Breast epithelium (tissue), 4 donors: Measurements from ENCODE around the gene BRIP1. TPM values are rescaled to one million over a fixed set of nuclear protein-coding genes. Genes with fewer than 3 reads are reported as not detected.

Experiments used
- DNase-seq, 2 donors: peaks; one replicate each; pipeline ENCODE4 v3.0.0-alpha.2; 2019; ENCODE audit warnings: low spot score in 2 of 2
- H3K27ac ChIP-seq, 2 donors: fragments of 200-600 bp; sonication (generic) in 1 of 2; one replicate each; pipeline ENCODE4 v1.5.1; 2016 to 2019; ENCODE audit warnings: mild to moderate bottlenecking in 1 of 2
- H3K27me3 ChIP-seq, 2 donors: fragments of 200-600 bp; sonication (generic) in 1 of 2; one replicate each; pipeline versions ENCODE4 v1.5.1 to v1.6.0; 2017 to 2019; ENCODE audit warnings: control low read depth in 1 of 2, mild to moderate bottlenecking in 1 of 2
- H3K36me3 ChIP-seq: fragments of 200-600 bp; one replicate; pipeline ENCODE4 v1.5.1; 2019
- H3K4me1 ChIP-seq, 2 donors: fragments of 200-600 bp; sonication (generic); one replicate each; pipeline ENCODE4 v1.5.1; 2016 to 2019; ENCODE audit warnings: control low read depth in 1 of 2
- H3K4me3 ChIP-seq, 3 donors: fragments of 200-600 bp; sonication (generic); 1 replicate in 2 of 3; 2 replicates in 1 of 3; pipeline ENCODE4 v1.5.1; 2016 to 2019; ENCODE audit warnings: mild to moderate bottlenecking in 3 of 3, moderate library complexity in 2 of 3
- H3K9me3 ChIP-seq, 2 donors: fragments of 200-600 bp; sonication (generic) in 1 of 2; one replicate each; pipeline ENCODE4 v1.5.1; 2016 to 2019; ENCODE audit warnings: control low read depth in 1 of 2
- CTCF ChIP-seq, 3 donors: fragments of 450-650 bp; IDR thresholded peaks; one replicate each; pipeline ENCODE4 v1.5.1; 2016 to 2017; ENCODE audit warnings: antibody characterized with exemption in 3 of 3, mild to moderate bottlenecking in 3 of 3, moderate library complexity in 3 of 3
- POLR2A ChIP-seq: fragments of 450-650 bp; IDR thresholded peaks from one replicate; pipeline ENCODE4 v1.6.1; 2016; ENCODE audit warnings: antibody characterized with exemption, mild to moderate bottlenecking, moderate library complexity
- POLR2AphosphoS5 ChIP-seq, 3 donors: sonication (generic); formaldehyde crosslinking; IDR thresholded peaks; one replicate each; pipeline ENCODE4 v1.6.1; 2017; ENCODE audit warnings: antibody characterized with exemption in 3 of 3
- intact Hi-C: fragments of 100-400 bp; cut with DNase I; formaldehyde crosslinking; loops from one replicate; pipeline ENCODE4 v1.15.1; 2023; ENCODE audit warnings: low total_unique reads
- total RNA-seq, 3 donors: library from RNA; depleted of rRNA; stranded (reverse); fragments of >200 nt; gene quantifications; one replicate each; pipeline ENCODE4 v1.1.0, GENCODE V29; 2016

BRIP1 gene
- total RNA-seq, 3 donors from 2014 or later, result 0.33 to 1.0 (median 0.48) TPM

GRCh38 chr17:61836266-61837174, 26.8 kb downstream of the BRIP1 start:
- TF ChIP-seq POLR2AphosphoS5 (IDR thresholded peaks at IDR 0.05) (no peak), POLR2A (no peak)
- no peak overlapping the region for H3K27ac ChIP-seq
- intact Hi-C loops, result no loop called here
- no peaks in the 10 kb centered on the region for H3K9me3 ChIP-seq
- H3K4me3 ChIP-seq, result no peak overlapping the region
- no peaks in the 10 kb centered on the region for H3K4me1 ChIP-seq
- H3K27me3 ChIP-seq, result no peaks in the 10 kb centered on the region
- no peak for DNase-seq
- H3K36me3 ChIP-seq, result no peaks in the 10 kb centered on the region

GRCh38 chr17:61835606-61836005, 27.7 kb downstream of the BRIP1 start:
- intact Hi-C loops, result no loop called here
- H3K27me3 ChIP-seq, result no peaks in the 10 kb centered on the region
- DNase-seq, result no peak
- no peaks in the 10 kb centered on the region for H3K36me3 ChIP-seq
- no peaks in the 10 kb centered on the region for H3K9me3 ChIP-seq
- H3K4me1 ChIP-seq, result no peaks in the 10 kb centered on the region
- no peak for TF ChIP-seq POLR2AphosphoS5 (IDR thresholded peaks at IDR 0.05)
- no peak for TF ChIP-seq CTCF (IDR thresholded peaks at IDR 0.05)
- no peak for TF ChIP-seq POLR2A
- no peak overlapping the region for H3K4me3 ChIP-seq
- no peak overlapping the region for H3K27ac ChIP-seq

DNA sequence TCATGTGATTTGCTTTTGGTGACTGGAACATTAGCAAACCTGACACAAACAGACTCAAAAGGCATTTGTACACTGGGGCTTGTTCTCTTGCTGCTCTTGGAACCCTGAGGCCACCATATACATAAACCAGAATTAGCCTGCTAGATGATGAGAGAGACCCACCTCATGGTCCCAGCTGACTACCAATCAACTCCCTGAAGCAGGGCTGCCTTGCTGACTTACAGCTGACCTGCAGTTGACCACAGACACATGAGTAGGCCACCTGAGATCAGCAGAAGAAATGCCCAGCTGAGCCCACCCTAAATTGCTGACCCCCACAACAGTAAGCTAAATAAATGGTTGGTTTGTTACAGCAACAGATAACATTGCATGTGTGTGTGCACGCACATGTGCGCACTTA, 28.7 kb downstream of the BRIP1 start:
- Histone ChIP-seq H3K4me3 (no peak overlapping the region), H3K9me3 (no peaks in the 10 kb centered on the region), H3K4me1 (no peaks in the 10 kb centered on the region), H3K27me3 (no peaks in the 10 kb centered on the region), H3K36me3 (no peaks in the 10 kb centered on the region), H3K27ac (no peak overlapping the region)
- DNase-seq, result no peak
- no peak for TF ChIP-seq CTCF (IDR thresholded peaks at IDR 0.05)
- intact Hi-C loops, result no loop called here

DNA sequence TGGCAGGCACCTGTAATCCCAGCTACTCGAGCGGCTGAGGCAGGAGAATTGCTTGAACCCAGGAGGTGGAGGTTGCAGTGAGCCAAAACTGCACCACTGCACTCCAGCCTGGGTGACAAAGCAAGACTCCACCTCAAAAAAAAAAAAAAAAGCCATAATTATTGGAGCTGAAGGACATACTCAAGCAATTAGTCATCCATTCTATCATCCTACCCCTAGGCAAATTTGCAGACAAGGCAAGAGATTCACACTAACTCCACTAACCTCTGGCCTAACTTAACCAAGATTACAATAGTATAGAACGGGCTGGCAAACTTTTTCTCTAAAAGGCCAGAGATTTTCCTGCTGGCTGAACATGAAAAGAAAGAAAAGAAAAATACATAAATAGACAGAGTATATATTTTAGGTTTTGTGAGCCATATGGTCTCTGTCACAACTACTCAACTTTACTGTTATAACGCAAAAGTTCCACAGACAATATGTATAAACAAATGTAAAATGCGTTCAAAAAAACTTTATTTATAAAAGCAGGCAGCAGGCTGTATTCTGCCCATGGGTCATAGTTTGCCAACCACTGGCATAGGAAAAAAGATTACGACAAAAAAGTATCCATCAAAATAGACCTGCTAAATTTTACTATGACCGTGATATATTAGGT, 29.7 kb downstream of the BRIP1 start:
- Histone ChIP-seq H3K4me1 (no peaks in the 10 kb centered on the region), H3K27ac (no peak overlapping the region), H3K27me3 (no peaks in the 10 kb centered on the region), H3K36me3 (no peaks in the 10 kb centered on the region), H3K9me3 (no peaks in the 10 kb centered on the region), H3K4me3 (no peak overlapping the region)
- TF ChIP-seq POLR2AphosphoS5 (IDR thresholded peaks at IDR 0.05) (no peak), POLR2A (no peak), CTCF (IDR thresholded peaks at IDR 0.05) (no peak)
- intact Hi-C loops, result no loop called here
- DNase-seq, result no peak

GRCh38 chr17:61832463-61832862, 30.9 kb downstream of the BRIP1 start:
- Histone ChIP-seq H3K4me3 (no peak overlapping the region), H3K27ac (no peak overlapping the region), H3K9me3 (no peaks in the 10 kb centered on the region), H3K36me3 (no peaks in the 10 kb centered on the region), H3K4me1 (no peaks in the 10 kb centered on the region), H3K27me3 (no peaks in the 10 kb centered on the region)
- intact Hi-C loops, result no loop called here
- no peak for TF ChIP-seq POLR2A
- TF ChIP-seq POLR2AphosphoS5 (IDR thresholded peaks at IDR 0.05), result no peak
- TF ChIP-seq CTCF (IDR thresholded peaks at IDR 0.05), result no peak
- DNase-seq, result no peak
